SW 1271 (cell line): Measurements from ENCODE around the gene FRMD4A.

ENCODE experiments used
- DNase-seq, 2 experiments: peaks; one replicate each; lab custom pipeline; 2025; lab: John Stamatoyannopoulos, UW

Gene FRMD4A

GRCh38 chr10:13703101-13703818 lies 627.5 kb downstream of the FRMD4A start:
- no peak for DNase-seq

- DNase-seq, result no peak
These were observed 629.4 kb downstream of the FRMD4A start for GRCh38 chr10:13701157-13701919.

GRCh38 chr10:13700473-13701144 lies 630.1 kb downstream of the FRMD4A start:
- no peak for DNase-seq

DNA sequence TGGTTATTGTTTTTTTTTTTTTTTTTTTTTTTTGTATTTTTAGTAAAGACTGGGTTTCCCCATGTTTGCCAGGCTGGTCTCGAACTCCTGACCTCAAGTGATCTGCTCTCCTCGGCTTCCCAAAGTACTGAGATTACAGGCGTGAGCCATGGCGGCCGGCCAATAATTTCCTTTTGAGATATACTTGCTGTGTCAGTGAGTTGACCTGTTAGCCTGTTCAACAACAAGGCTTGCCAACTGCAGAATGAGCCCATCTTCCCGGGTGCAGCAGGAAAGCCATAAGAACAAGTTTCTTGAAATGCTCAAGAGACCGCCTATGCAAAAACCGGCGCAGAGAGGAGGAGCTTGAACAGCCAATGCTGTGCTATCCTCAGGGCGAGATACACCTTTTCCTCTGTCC lies 631.5 kb downstream of the FRMD4A start:
- DNase-seq, result no peak

DNA sequence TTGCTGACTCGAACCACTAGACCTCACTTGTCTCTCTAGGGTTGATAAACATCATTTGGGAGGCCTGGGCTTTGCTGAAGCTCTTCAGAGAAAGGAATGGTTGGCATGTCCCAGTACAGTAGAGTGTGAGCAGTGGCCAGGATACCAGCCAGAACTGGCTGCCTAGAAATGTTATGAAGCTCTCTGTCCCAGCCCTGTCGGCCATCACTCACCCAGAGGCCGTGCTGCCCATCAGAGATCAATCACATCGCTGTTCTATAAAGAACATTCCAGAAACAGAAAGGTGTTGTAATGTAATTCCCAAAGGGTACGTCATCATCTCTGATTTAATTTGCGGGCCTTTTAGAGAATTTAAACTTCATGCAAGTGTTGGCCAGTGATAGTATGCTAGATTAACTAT lies 632.5 kb downstream of the FRMD4A start:
- DNase-seq, result no peak

- no peak for DNase-seq
These were observed 634.7 kb downstream of the FRMD4A start for GRCh38 chr10:13696071-13696470.

DNA sequence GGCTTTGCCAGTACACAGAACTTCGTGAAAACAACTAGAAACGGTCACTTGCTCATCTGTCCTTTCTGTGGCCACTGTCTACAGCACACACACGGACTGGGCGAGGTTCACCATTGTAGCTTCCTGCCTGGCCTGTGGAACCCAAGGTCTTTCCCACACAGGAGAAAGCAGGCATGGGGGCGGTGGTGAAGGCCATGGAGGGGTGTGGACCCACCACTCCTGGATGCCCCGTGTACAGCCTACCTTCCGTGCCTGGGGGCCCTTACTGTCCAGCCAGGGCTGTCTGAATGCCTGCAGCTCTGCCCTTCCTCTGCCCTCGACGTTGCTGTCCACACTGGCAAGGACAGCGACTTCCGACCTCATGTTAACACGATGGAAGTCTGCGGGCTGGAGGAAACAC lies 635.1 kb downstream of the FRMD4A start:
- DNase-seq, result no peak

GRCh38 chr10:13693783-13694700 lies 636.7 kb downstream of the FRMD4A start:
- DNase-seq, result no peak

- DNase-seq, result no peak
These were observed 640.4 kb downstream of the FRMD4A start for GRCh38 chr10:13690281-13690825.

DNA sequence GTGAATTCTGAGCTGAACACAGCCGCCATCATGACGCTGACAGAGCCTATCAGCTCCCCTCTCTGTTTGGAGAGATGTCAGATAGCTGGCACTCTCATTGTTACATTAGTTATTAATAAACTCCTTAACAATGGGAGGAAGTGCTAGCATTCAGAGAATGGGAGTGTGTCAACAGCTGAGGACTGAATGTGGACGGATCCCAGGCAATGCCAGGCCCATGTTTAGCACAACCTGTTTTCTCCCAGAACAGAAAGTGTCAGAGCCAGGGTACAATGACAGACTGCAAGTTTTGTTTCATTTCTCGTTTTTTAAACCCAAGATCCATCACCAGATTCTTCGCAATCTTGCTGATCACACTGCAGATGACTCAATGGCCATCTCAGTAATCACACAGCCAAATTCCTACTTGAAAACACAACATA lies 644.4 kb downstream of the FRMD4A start:
- no peak for DNase-seq

DNA sequence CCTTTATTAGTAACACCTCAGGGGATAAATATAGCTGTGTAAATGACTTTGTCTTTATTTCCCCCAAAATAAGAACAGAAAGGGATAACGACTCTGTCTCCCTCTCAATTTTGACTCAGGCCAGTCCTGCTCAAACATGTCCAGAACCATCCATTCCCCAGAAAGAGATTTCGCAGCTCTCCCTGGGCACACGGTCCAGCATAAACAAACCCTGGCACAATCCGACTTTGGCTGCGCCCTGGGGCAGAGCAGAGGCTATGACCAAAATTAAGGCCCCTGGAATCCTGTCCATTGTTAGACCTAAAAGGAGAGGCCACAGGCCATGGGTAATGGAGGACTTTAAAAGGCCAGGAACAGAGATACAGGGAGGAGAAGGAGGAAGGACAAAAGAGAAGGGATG lies 644.8 kb downstream of the FRMD4A start:
- no peak for DNase-seq

- no peak for DNase-seq
These were observed 645.8 kb downstream of the FRMD4A start for GRCh38 chr10:13684806-13685482.

DNA sequence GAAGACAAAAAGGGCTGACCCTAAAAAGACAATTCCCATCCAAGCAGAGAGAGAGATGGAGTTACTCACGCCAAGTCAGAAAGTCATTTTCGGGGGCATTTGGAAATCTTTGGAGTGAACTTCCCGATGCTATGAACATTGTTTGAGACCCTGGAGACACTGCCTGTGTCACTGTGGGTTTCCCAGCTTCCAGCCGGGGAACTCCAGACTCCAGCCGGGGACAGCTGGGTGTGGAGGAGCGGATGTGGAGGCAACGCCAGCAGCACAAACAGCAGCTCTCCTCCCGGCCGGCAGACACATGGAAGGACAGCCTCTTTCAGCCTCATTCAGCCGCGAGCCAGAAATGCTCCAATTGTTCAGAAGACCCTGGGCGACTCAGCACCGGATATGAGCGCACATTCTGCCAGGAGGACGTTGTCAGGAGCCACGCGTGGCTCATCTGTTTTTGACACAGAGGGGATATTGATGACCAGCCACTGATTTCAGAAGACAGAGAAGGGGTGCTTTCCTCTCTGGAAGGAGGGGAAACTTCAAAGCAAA lies 646.4 kb downstream of the FRMD4A start:
- no peak for DNase-seq

DNA sequence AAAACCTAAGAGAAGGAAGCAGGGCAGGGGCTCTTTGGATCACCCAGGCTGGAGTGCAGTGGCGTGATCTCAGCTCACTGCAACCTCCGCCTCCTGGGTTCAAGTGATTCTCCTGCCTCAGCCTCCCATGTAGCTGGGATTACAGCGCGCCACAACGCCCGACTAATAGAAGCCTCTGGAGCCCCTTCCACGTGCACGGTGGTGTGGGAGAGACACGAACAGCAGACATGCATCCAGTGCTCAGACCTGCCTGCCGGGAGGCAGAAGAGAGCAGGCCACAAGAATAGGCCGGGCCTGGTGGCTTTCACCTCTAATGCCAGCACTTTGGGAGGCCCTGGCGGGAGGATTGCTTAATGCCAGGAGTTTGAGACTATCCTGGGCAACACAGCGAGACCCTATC lies 647.7 kb downstream of the FRMD4A start:
- DNase-seq, result no peak

GRCh38 chr10:13681960-13682359 lies 648.8 kb downstream of the FRMD4A start:
- DNase-seq, result no peak

DNA sequence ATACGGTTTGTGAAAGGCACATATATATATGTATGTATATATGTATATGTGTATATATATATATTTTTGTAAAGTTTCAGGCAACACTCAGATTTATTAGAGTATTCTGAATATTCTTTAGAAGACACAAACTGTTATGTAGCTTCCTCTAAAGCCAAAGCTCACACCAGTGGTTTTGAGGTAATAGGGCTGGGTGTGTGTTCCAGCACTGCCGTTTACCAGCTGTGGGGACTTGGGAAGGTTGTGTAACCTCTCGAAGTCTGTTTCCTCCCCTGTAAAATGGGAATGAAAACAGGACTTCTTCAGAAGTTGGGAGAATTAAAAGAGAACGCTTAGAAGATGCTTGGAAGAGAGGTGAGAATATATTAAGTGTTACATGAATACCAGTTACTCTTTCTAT lies 649.2 kb downstream of the FRMD4A start:
- DNase-seq, result no peak

DNA sequence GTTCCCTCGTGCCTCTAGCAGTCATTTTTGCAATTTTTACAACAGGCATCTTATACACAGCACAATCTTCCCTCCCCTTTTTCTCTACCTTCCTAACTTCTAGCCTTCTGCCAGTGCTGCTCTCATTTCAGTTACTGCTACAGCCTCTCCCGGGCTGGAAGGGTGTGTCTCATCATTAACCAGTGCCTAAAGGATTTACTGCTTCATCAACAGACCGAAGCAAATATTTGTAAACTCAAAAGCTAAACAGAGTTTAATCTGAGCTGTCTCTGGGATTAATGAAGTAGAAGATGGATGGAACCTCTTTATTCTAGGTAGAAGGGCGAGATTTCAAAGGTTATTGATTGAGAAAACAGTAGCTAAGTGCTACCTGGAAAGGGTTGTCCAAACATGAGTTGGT lies 649.6 kb downstream of the FRMD4A start:
- DNase-seq, result no peak

- DNase-seq, result no peak
These were observed 652.5 kb downstream of the FRMD4A start for GRCh38 chr10:13678101-13678843.

GRCh38 chr10:13674645-13675588 lies 655.8 kb downstream of the FRMD4A start:
- DNase-seq, result no peak
